ENCODE measurements around the gene BLM. TPM values are rescaled to one million over a fixed set of nuclear protein-coding genes. Genes with fewer than 3 reads are reported as not detected.

BLM gene
- total and polyA plus RNA-seq, 2 of the 4 experiments (the other 2 are of a cell fraction) = 2.5 to 6.5 TPM

- dilution Hi-C loops (cut with HindIII; ENCODE audit: low sequenced_read_pairs, unreplicated experiment) (no loop called here), in situ Hi-C loops (cut with MboI; ENCODE audit: low sequenced_read_pairs) (no loop called here), intact Hi-C loops (cut with micrococcal nuclease) (no loop called here)
- DNase-seq = no peak
- no peaks in the 10 kb centered on the region; the same call in 1 of the 2 replicates for H4K20me1 ChIP-seq (ENCODE audit: insufficient read depth, low read length)
- TF ChIP-seq NFE2L2 (IDR thresholded peaks at IDR 0.05; ENCODE audit: low read depth, low read length) (no peak), ELK1 (IDR thresholded peaks at IDR 0.05; ENCODE audit: borderline replicate concordance, low read depth, low read length) (no peak), BHLHE40 (IDR thresholded peaks at IDR 0.05; ENCODE audit: low read depth, low read length) (no peak), POLR2A (IDR thresholded peaks at IDR 0.05; ENCODE audit: low read depth, low read length) (no peak), SMC3 (IDR thresholded peaks at IDR 0.05; ENCODE audit: low read depth, low read length) (no peak), USF2 (IDR thresholded peaks at IDR 0.05; ENCODE audit: low read depth, low read length) (no peak), CEBPB (IDR thresholded peaks at IDR 0.05; ENCODE audit: low read depth, low read length) (no peak)
- H3K36me3 ChIP-seq (ENCODE audit: control insufficient read depth, insufficient read depth, low read length) = no peaks in the 10 kb centered on the region
- H3K4me2 ChIP-seq (ENCODE audit: low read depth, low read length) = no peak overlapping the region
- no peak for ATAC-seq (ENCODE audit: low read depth)
- H3K18ac ChIP-seq (ENCODE audit: low read depth, low read length) = no peak overlapping the region
- BruUV-seq (replicated peaks) = no TSS peak
- no peak overlapping the region for H3K27ac ChIP-seq (ENCODE audit: insufficient read depth, low read length)
- H3K4ac ChIP-seq (ENCODE audit: low read depth, low read length) = no peak overlapping the region
- H3K79me1 ChIP-seq (ENCODE audit: low read depth in 1 of 2, low read length in 2 of 2) = no peaks in the 10 kb centered on the region
- H4K8ac ChIP-seq (ENCODE audit: low read depth in 2 of 2, low read length in 2 of 2) = no peak overlapping the region
- CTCF ChIA-PET = no interaction called here
- no peaks in the 10 kb centered on the region for H3K9me3 ChIP-seq (ENCODE audit: control insufficient read depth, insufficient read depth, low read length)
- H3K27me3 ChIP-seq (ENCODE audit: control insufficient read depth, insufficient read depth, low read length) = peaks cover 8% of the 10 kb centered on the region
- no peak overlapping the region for H4K5ac ChIP-seq (ENCODE audit: low read depth, low read length)
- peaks cover 2% of the 10 kb centered on the region for H3K4me1 ChIP-seq (ENCODE audit: control insufficient read depth, insufficient read depth, low read length)
- no peak overlapping the region for H2BK5ac ChIP-seq (ENCODE audit: low read depth, low read length, poor library complexity, severe bottlenecking)
- no peak overlapping the region for H4K91ac ChIP-seq (ENCODE audit: insufficient read depth, low read depth, low read length)
- peak overlapping the region; percentile 17; the same call in 1 of the 2 replicates for H2AK5ac ChIP-seq (ENCODE audit: low read depth, low read length)
- WGBS, 2 experiments (ENCODE audit: extremely low coverage in 2 of 2, insufficient read length in 1 of 2) = 88% methylated on average over 8 of the region's 15 CpGs; no CpG with 5 or more reads in 1 of the 2 experiments
- H3K56ac ChIP-seq (ENCODE audit: extremely low read depth, insufficient read depth, low read length) = no peak overlapping the region
- H3K23ac ChIP-seq (ENCODE audit: low read depth, low read length) = no peak overlapping the region
- no peak overlapping the region for H2BK15ac ChIP-seq (ENCODE audit: low read depth, low read length)
- no peak overlapping the region for H2BK20ac ChIP-seq (ENCODE audit: low read depth, low read length)
- no peak overlapping the region for H2BK120ac ChIP-seq (ENCODE audit: low read depth, low read length)
- H3K9ac ChIP-seq (ENCODE audit: low read depth, low read length) = no peak overlapping the region
- H2AK9ac ChIP-seq (replicated peaks; ENCODE audit: low read depth, low read length, poor library complexity) = no peak overlapping the region
- no peaks in the 10 kb centered on the region for H3K9me1 ChIP-seq (ENCODE audit: insufficient read depth, low read length)
- no peak overlapping the region for H3K4me3 ChIP-seq (ENCODE audit: insufficient read depth, low read depth, low read length)
- POLR2A ChIA-PET (ENCODE audit: unreplicated experiment) = no interaction called here
- peak overlapping the region; percentile 41 for H2AFZ ChIP-seq (replicated peaks; ENCODE audit: low read length, poor library complexity)
- H3K14ac ChIP-seq (replicated peaks; ENCODE audit: low read depth, low read length) = no peak overlapping the region
These were observed 121.4 kb downstream of the BLM start for GRCh38 chr15:90838544-90838943.
